Ishikawa (cell line): ENCODE data around the gene SLCO1B1.

ENCODE experiments used
- CEBPB ChIP-seq: IDR thresholded peaks from 2 replicates; pipeline ENCODE4 v1.6.1; 2012
- CREB1 ChIP-seq: IDR thresholded peaks from 2 replicates; pipeline ENCODE4 v1.6.1; 2012; ENCODE audit warnings: low read depth
- EGR1 ChIP-seq: IDR thresholded peaks from 2 replicates; pipeline ENCODE4 v1.6.1; 2012
- EP300 ChIP-seq: IDR thresholded peaks from 2 replicates; pipeline ENCODE4 v1.6.1; 2012; ENCODE audit warnings: borderline replicate concordance
- FOXM1 ChIP-seq: IDR thresholded peaks from 2 replicates; pipeline ENCODE4 v1.6.1; 2012; ENCODE audit warnings: low read depth, borderline replicate concordance
- NFIC ChIP-seq: IDR thresholded peaks from 2 replicates; pipeline ENCODE4 v1.6.1; 2012
- RAD21 ChIP-seq: IDR thresholded peaks from 2 replicates; pipeline ENCODE4 v1.6.1; 2012; ENCODE audit warnings: low read depth
- TAF1 ChIP-seq: IDR thresholded peaks from 2 replicates; pipeline ENCODE4 v1.6.1; 2012; ENCODE audit warnings: low read depth, mild to moderate bottlenecking
- TCF12 ChIP-seq: IDR thresholded peaks from 2 replicates; pipeline ENCODE4 v1.6.1; 2012; ENCODE audit warnings: low read depth
- TF ChIP-seq, protein P1 (sequence below): IDR thresholded peaks from 2 replicates; pipeline ENCODE4 v1.6.1; 2012; ENCODE audit warnings: low read depth, mild to moderate bottlenecking
- TF ChIP-seq, protein P2 (sequence below): IDR thresholded peaks from 2 replicates; pipeline ENCODE4 v1.6.1; 2012
- TF ChIP-seq, protein P3 (sequence below): IDR thresholded peaks from 2 replicates; pipeline ENCODE4 v1.6.1; 2012

DNA sequence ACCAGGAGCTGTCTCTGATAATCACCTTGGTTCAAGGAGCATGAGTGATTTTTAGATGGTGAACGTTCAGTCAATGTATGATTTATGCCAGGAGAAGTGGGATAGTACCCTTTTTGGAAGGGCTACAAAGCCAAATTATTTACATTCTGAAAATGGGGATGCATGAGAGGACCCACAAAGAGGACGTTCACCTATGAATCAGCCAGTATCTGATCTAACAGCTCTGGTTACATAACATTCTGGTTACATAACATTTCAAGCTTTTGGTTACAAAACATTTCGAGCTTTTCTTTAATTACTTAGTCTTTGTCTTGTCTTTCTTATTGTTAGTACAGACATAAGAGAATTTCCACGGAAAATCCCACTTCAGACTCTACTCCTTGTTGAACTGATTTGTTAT, 134.9 kb downstream of the SLCO1B1 start:
- TF ChIP-seq CEBPB (no peak), RAD21 (no peak), NFIC (no peak), FOXM1 (no peak), EGR1 (no peak), CREB1 (no peak), TAF1 (no peak), EP300 (no peak), TCF12 (no peak)
- TF ChIP-seq, protein P1, sequence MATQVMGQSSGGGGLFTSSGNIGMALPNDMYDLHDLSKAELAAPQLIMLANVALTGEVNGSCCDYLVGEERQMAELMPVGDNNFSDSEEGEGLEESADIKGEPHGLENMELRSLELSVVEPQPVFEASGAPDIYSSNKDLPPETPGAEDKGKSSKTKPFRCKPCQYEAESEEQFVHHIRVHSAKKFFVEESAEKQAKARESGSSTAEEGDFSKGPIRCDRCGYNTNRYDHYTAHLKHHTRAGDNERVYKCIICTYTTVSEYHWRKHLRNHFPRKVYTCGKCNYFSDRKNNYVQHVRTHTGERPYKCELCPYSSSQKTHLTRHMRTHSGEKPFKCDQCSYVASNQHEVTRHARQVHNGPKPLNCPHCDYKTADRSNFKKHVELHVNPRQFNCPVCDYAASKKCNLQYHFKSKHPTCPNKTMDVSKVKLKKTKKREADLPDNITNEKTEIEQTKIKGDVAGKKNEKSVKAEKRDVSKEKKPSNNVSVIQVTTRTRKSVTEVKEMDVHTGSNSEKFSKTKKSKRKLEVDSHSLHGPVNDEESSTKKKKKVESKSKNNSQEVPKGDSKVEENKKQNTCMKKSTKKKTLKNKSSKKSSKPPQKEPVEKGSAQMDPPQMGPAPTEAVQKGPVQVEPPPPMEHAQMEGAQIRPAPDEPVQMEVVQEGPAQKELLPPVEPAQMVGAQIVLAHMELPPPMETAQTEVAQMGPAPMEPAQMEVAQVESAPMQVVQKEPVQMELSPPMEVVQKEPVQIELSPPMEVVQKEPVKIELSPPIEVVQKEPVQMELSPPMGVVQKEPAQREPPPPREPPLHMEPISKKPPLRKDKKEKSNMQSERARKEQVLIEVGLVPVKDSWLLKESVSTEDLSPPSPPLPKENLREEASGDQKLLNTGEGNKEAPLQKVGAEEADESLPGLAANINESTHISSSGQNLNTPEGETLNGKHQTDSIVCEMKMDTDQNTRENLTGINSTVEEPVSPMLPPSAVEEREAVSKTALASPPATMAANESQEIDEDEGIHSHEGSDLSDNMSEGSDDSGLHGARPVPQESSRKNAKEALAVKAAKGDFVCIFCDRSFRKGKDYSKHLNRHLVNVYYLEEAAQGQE, result no peak
- TF ChIP-seq, protein P2, sequence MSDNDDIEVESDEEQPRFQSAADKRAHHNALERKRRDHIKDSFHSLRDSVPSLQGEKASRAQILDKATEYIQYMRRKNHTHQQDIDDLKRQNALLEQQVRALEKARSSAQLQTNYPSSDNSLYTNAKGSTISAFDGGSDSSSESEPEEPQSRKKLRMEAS, result no peak
- TF ChIP-seq, protein P3, sequence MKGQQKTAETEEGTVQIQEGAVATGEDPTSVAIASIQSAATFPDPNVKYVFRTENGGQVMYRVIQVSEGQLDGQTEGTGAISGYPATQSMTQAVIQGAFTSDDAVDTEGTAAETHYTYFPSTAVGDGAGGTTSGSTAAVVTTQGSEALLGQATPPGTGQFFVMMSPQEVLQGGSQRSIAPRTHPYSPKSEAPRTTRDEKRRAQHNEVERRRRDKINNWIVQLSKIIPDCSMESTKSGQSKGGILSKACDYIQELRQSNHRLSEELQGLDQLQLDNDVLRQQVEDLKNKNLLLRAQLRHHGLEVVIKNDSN, result no peak
